Measurements from ENCODE around the gene ATG7. TPM values are rescaled to one million over a fixed set of nuclear protein-coding genes. Genes with fewer than 3 reads are reported as not detected.

The ATG7 gene
- polyA plus RNA-seq, 6 donors from 2014 or later, result 15.5 to 36.9 (median 18.4) TPM

DNA sequence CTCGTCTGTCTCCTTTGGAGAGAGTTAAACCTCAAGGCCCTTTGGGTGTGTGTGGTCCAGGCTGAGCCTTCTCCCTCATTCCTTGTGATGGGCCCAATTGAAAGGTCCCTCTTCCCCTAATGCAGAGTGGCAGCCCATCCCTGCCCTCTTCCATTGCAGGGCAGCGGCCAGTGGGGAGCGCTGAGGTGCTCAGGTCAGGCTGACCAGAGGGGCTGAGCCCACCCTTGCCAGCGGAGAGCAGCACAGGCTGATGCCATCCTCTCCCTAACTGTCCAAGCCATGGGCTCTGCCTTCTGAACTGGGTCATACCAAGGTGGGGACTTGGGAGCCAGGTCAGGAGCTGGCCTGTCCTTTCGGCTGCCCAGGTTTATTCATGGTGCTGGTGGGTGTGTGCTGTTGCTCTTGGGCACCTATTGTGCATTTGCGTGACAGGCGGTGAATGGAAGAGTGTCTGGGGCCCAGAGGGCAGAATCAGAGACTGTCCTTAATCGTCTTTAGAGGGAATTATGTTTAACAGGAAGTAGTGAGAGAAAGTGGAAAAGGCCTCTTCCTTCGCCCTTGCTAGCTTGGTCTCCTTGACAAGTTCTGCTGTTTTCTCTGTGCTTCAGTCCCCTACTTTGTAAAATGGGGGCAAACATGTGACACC is 274.6 kb downstream of the ATG7 start:
- peaks cover 0 to 7% of the 10 kb centered on the region in 2 donors for H3K36me3 Mint-ChIP-seq
- H3K4me1 Mint-ChIP-seq, result peaks cover 18 to 29% (median 21%) of the 10 kb centered on the region in 3 donors
- DNase-seq, result no peak
- peaks cover 0 to 4% (median 0%) of the 10 kb centered on the region in 7 donors for H3K9me3 Mint-ChIP-seq
- peak overlapping the region in 1 of 6 donors; percentile 47 for H3K27ac Mint-ChIP-seq
- H3K4me3 Mint-ChIP-seq, result no peak overlapping the region
- no peaks in the 10 kb centered on the region for H3K27me3 Mint-ChIP-seq
- ATAC-seq (ENCODE audit: low read depth in 2 of 2), result no peak

DNA sequence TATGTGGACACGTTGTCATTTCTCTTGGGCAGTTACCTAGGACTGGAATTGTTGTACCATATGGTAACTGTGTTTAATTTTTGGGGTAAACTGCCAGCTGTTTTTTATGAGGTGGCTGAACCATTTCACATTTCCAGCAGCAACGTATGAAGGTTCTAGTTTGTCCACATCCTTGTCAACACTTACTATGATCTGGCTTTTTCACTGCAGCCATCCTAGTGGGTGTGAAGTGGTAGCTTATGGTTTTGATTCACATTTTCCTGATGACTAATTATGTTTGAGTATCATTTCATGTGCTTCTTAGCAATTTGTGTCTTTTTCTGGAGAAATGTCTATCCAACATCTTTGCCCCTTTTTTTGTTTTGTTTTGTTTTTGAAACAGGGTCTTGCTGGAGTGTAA is 275.3 kb downstream of the ATG7 start:
- Mint-ChIP-seq H3K4me3 (no peak overlapping the region), H3K4me1 (peaks cover 18 to 29% (median 21%) of the 10 kb centered on the region in 3 donors), H3K27ac (no peak overlapping the region), H3K36me3 (peaks cover 0 to 7% of the 10 kb centered on the region in 2 donors), H3K9me3 (peaks cover 0 to 4% (median 0%) of the 10 kb centered on the region in 7 donors), H3K27me3 (no peaks in the 10 kb centered on the region)
- ATAC-seq (ENCODE audit: low read depth in 2 of 2) (no peak), DNase-seq (no peak)

DNA sequence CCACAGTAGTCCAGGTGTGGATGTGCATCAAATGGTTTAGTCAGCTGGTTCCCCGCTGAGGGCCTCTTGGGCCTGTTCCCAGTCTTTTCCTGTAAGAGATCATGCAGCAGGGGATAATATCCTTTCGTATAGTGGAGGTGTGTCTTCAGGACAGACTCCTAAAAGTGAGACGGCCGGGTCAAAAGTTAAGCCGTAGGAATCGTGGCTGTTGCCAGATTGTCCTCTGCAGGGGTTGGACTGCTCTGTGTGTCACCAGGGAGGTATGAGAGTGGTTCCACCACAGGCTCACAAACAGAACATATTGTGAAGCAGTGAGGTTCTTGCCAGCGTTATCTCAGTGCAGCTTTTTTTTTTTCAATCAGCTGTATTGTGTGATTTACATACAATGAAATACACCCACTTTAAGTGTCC is 276.5 kb downstream of the ATG7 start:
- no peak overlapping the region for H3K4me3 Mint-ChIP-seq

GRCh38 chr3:11549580-11550140 is 277.5 kb downstream of the ATG7 start:
- H3K36me3 Mint-ChIP-seq, result peaks cover 0 to 7% of the 10 kb centered on the region in 2 donors
- peaks cover 21 to 29% (median 22%) of the 10 kb centered on the region in 3 donors for H3K4me1 Mint-ChIP-seq

More for the DNA sequence above, 276.5 kb downstream of the ATG7 start:
- H3K36me3 Mint-ChIP-seq, result peaks cover 0 to 7% of the 10 kb centered on the region in 2 donors
- no peaks in the 10 kb centered on the region for H3K27me3 Mint-ChIP-seq
- ATAC-seq (ENCODE audit: low read depth in 2 of 2) (no peak), DNase-seq (no peak)
- H3K27ac Mint-ChIP-seq, result peak overlapping the region in 4 of 6 donors; percentile 21 to 73 (median 54)
- H3K9me3 Mint-ChIP-seq, result peaks cover 0 to 4% (median 0%) of the 10 kb centered on the region in 7 donors
- H3K4me1 Mint-ChIP-seq, result peaks cover 21 to 29% (median 22%) of the 10 kb centered on the region in 3 donors

DNA sequence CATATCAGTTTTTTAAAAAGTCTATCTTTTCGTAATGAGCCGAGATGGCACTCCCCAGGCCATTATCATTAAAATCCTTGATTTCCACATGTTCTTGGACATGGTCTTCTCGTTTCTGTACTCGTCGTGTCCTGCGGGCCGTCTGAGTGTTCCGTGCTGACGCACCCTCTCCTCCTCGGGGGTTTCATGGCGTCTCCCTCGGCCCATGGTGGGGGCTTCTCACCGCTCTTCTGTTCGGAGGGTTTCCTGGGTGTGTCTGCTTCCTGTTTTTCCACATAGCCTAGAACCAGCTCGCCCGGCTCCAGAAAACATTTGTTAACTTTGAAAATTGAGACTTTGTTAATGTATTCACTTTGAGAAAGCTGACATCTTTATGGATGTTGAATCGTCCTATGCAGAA is 278.8 kb downstream of the ATG7 start:
- Mint-ChIP-seq H3K36me3 (peaks cover 0 to 7% of the 10 kb centered on the region in 2 donors), H3K27ac (peak overlapping the region in 4 of 6 donors; percentile 22 to 34 (median 26)), H3K27me3 (no peaks in the 10 kb centered on the region), H3K4me3 (peak overlapping the region in 1 of 8 donors; percentile 59), H3K9me3 (peaks cover 0 to 4% (median 0%) of the 10 kb centered on the region in 7 donors), H3K4me1 (peaks cover 21 to 29% (median 22%) of the 10 kb centered on the region in 3 donors)
- DNase-seq, result no peak
- no peak for ATAC-seq (ENCODE audit: low read depth in 2 of 2)

More at GRCh38 chr3:11549580-11550140, 277.5 kb downstream of the ATG7 start:
- Mint-ChIP-seq H3K4me3 (no peak overlapping the region), H3K9me3 (peaks cover 0 to 4% (median 0%) of the 10 kb centered on the region in 7 donors), H3K27me3 (no peaks in the 10 kb centered on the region), H3K27ac (peak overlapping the region; percentile 3 to 82 (median 16))
- DNase-seq, result no peak
- ATAC-seq (ENCODE audit: low read depth in 2 of 2), result no peak

GRCh38 chr3:11552289-11553264 is 280.4 kb downstream of the ATG7 start:
- H3K4me1 Mint-ChIP-seq, result peaks cover 21 to 29% (median 22%) of the 10 kb centered on the region in 3 donors
- H3K27me3 Mint-ChIP-seq, result no peaks in the 10 kb centered on the region
- peaks cover 0 to 6% of the 10 kb centered on the region in 2 donors for H3K36me3 Mint-ChIP-seq
- DNase-seq (no peak), ATAC-seq (ENCODE audit: low read depth in 2 of 2) (no peak)
- no peak overlapping the region for H3K4me3 Mint-ChIP-seq
- H3K9me3 Mint-ChIP-seq, result peaks cover 0 to 3% (median 0%) of the 10 kb centered on the region in 7 donors
- H3K27ac Mint-ChIP-seq, result peak overlapping the region in 3 of 6 donors; percentile 12 to 87 (median 68)

DNA sequence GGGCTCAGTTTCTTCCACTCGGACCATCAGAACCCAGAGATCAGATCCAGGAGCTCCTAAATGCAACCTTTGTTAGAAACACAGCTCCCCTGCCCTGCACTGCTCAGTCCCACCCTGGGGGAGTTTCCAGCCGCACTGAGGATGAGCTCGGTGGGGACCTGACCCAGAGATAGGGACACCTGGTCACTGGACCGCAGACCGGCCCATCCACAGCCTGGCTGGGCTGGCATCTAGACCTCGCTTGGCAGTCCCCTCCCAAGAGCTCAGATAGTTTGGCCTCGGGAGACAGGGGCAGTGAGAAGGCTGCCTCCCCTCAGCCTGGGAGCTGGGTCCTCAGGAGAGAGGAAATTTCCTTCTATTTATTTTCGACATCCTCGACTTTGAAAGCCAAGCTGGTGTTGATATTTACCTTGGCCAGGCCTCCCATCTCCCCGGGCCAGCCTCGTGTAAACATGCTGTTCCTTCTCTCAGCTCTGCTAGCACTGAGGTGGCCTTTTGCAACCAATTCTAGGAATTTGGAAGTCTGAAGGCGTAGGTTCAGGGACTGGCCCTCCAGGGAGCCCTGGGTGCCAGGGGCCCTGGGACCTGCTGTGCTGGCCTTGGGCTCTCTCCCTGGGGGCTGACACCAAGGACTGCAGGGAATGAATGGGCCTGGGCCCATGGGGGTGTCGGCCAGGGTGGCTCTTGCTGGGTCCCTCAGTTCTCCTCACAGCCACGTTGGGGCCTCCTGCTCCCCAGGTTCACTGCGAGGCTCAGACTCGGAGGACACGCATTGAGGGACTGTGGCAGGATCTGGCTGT is 281.4 kb downstream of the ATG7 start:
- Mint-ChIP-seq H3K4me3 (no peak overlapping the region), H3K4me1 (peaks cover 18 to 27% (median 22%) of the 10 kb centered on the region in 3 donors), H3K36me3 (peaks cover 0 to 6% of the 10 kb centered on the region in 2 donors), H3K27ac (peak overlapping the region in 1 of 6 donors; percentile 87), H3K9me3 (peaks cover 0 to 3% (median 0%) of the 10 kb centered on the region in 7 donors), H3K27me3 (no peaks in the 10 kb centered on the region)
- ATAC-seq (ENCODE audit: low read depth in 2 of 2), result no peak
- DNase-seq, result no peak

GRCh38 chr3:11554236-11554610 is 282.0 kb downstream of the ATG7 start:
- H3K9me3 Mint-ChIP-seq, result peaks cover 0 to 3% (median 0%) of the 10 kb centered on the region in 7 donors
- H3K4me1 Mint-ChIP-seq, result peaks cover 14 to 21% (median 20%) of the 10 kb centered on the region in 3 donors
- H3K27ac Mint-ChIP-seq, result no peak overlapping the region
- peaks cover 0 to 6% of the 10 kb centered on the region in 2 donors for H3K36me3 Mint-ChIP-seq
- H3K27me3 Mint-ChIP-seq, result no peaks in the 10 kb centered on the region
- ATAC-seq (ENCODE audit: low read depth in 2 of 2), result no peak
- no peak overlapping the region for H3K4me3 Mint-ChIP-seq
- no peak for DNase-seq

DNA sequence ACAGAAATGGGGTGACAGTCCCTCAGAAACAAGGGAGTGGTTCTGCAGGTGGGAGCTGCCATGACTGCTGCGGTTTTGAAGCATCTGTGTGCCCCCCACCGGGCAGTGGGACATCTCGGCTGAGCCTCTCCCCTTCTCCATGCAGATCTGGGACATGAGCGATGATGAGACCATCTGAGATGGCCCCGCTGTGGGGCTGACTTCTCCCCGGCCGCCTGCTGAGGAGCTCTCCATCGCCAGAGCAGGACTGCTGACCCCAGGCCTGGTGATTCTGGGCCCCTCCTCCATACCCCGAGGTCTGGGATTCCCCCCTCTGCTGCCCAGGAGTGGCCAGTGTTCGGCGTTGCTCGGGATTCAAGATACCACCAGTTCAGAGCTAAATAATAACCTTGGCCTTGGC is 282.5 kb downstream of the ATG7 start:
- Mint-ChIP-seq H3K27ac (no peak overlapping the region), H3K9me3 (peaks cover 0 to 3% (median 0%) of the 10 kb centered on the region in 7 donors), H3K4me1 (peaks cover 10 to 18% (median 17%) of the 10 kb centered on the region in 3 donors), H3K27me3 (no peaks in the 10 kb centered on the region), H3K36me3 (peaks cover 3 to 6% of the 10 kb centered on the region in 2 donors), H3K4me3 (no peak overlapping the region)
- no peak for DNase-seq
- ATAC-seq (ENCODE audit: low read depth in 2 of 2), result no peak

GRCh38 chr3:11555211-11555782 is 283.1 kb downstream of the ATG7 start:
- DNase-seq (no peak), ATAC-seq (ENCODE audit: low read depth in 2 of 2) (no peak)
- H3K36me3 Mint-ChIP-seq, result peaks cover 6 to 9% of the 10 kb centered on the region in 2 donors
- peaks cover 3 to 13% (median 10%) of the 10 kb centered on the region in 3 donors for H3K4me1 Mint-ChIP-seq
- H3K27me3 Mint-ChIP-seq, result no peaks in the 10 kb centered on the region
- H3K27ac Mint-ChIP-seq, result peak overlapping the region in 1 of 6 donors; percentile 56
- peaks cover 0 to 3% (median 0%) of the 10 kb centered on the region in 7 donors for H3K9me3 Mint-ChIP-seq
- no peak overlapping the region for H3K4me3 Mint-ChIP-seq

GRCh38 chr3:11555881-11556633 is 283.9 kb downstream of the ATG7 start:
- no peak for DNase-seq
- no peaks in the 10 kb centered on the region for H3K27me3 Mint-ChIP-seq
- H3K9me3 Mint-ChIP-seq, result peaks cover 0 to 1% (median 0%) of the 10 kb centered on the region in 7 donors
- no peak overlapping the region for H3K27ac Mint-ChIP-seq
- peaks cover 6 to 10% of the 10 kb centered on the region in 2 donors for H3K36me3 Mint-ChIP-seq
- H3K4me3 Mint-ChIP-seq, result no peak overlapping the region
- no peak for ATAC-seq (ENCODE audit: low read depth in 2 of 2)
- peaks cover 0 to 8% (median 3%) of the 10 kb centered on the region in 3 donors for H3K4me1 Mint-ChIP-seq
